BE2C (cell line): ENCODE measurements around the gene RTTN.
"Not testable (repeated sequence)": the region's sequence is repeated elsewhere in the genome, so short reads cannot be mapped to it uniquely, and the experiment has no call there.

Experiments used
- DNase-seq: peaks from one replicate; pipeline ENCODE4 v3.0.0-alpha.2; 2020
- H3K27me3 ChIP-seq: fragments of 250-450 bp; sonication (Bioruptor Pico); 2 replicates; pipeline ENCODE4 v1.5.1; 2020; ENCODE audit warnings: mild to moderate bottlenecking
- H3K36me3 ChIP-seq: fragments of 250-450 bp; sonication (Bioruptor Pico); 2 replicates; pipeline ENCODE4 v1.5.1; 2020; ENCODE audit warnings: mild to moderate bottlenecking
- H3K4me1 ChIP-seq: fragments of 250-450 bp; sonication (Bioruptor Pico); 2 replicates; pipeline ENCODE4 v1.5.1; 2020
- H3K4me3 ChIP-seq: 2 replicates; pipeline ENCODE4 v1.5.1; 2011; ENCODE audit warnings: low read depth, low read length
- H3K9me3 ChIP-seq: fragments of 250-450 bp; sonication (Bioruptor Pico); 2 replicates; pipeline ENCODE4 v1.5.1; 2020
- TF ChIP-seq, protein P1 (sequence below): IDR thresholded peaks from 2 replicates; pipeline ENCODE4 v1.5.1; 2012; ENCODE audit warnings: mild to moderate bottlenecking, low read depth, low read length

The RTTN gene

DNA sequence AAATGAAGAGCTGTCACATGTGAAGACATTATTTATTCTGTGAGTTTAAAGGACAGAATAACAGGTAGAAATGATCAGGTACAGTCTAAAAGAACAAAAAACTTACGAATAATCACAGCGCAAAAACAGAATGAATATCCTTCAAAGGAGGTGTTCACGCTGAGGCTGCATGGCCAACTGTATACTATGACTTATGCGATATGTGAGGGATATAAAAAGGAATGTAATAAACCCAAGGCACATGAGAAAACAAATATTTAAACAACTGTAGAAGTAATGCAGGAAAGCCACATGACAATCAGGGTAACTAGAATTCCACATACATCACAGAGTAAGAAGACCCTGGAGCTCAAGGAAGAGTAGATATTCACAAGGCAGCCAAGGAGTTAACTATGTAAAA is 81.3 kb downstream of the RTTN start:
- Histone ChIP-seq H3K4me1 (peaks cover 4% of the 10 kb centered on the region), H3K36me3 (no peaks in the 10 kb centered on the region), H3K27me3 (no peaks in the 10 kb centered on the region), H3K9me3 (no peaks in the 10 kb centered on the region), H3K4me3 (no peak overlapping the region)
- TF ChIP-seq, protein P1, sequence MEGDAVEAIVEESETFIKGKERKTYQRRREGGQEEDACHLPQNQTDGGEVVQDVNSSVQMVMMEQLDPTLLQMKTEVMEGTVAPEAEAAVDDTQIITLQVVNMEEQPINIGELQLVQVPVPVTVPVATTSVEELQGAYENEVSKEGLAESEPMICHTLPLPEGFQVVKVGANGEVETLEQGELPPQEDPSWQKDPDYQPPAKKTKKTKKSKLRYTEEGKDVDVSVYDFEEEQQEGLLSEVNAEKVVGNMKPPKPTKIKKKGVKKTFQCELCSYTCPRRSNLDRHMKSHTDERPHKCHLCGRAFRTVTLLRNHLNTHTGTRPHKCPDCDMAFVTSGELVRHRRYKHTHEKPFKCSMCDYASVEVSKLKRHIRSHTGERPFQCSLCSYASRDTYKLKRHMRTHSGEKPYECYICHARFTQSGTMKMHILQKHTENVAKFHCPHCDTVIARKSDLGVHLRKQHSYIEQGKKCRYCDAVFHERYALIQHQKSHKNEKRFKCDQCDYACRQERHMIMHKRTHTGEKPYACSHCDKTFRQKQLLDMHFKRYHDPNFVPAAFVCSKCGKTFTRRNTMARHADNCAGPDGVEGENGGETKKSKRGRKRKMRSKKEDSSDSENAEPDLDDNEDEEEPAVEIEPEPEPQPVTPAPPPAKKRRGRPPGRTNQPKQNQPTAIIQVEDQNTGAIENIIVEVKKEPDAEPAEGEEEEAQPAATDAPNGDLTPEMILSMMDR = no peak
- no peak for DNase-seq

DNA sequence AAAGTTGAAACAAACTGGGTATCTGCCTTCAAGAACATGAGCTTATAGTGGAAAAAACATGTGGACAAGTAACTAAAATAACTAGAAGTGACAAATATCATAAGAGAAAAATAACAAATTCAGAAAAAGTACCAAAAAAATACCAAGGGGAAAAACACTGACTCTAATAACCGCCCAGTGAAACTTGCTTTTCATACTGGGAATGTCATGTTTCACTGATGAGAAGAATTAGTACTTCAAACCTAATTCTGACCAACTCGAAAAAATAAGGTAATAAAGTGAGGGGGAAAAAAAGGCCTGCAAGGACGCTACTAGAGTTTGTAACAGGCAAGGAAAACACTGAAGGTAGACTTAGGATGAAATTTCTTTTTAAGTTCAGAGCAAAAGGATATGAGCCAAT is 83.6 kb downstream of the RTTN start:
- Histone ChIP-seq H3K4me1 (no peaks in the 10 kb centered on the region), H3K27me3 (no peaks in the 10 kb centered on the region), H3K36me3 (no peaks in the 10 kb centered on the region), H3K9me3 (no peaks in the 10 kb centered on the region), H3K4me3 (no peak overlapping the region)
- TF ChIP-seq, protein P1 = no peak
- DNase-seq = no peak

DNA sequence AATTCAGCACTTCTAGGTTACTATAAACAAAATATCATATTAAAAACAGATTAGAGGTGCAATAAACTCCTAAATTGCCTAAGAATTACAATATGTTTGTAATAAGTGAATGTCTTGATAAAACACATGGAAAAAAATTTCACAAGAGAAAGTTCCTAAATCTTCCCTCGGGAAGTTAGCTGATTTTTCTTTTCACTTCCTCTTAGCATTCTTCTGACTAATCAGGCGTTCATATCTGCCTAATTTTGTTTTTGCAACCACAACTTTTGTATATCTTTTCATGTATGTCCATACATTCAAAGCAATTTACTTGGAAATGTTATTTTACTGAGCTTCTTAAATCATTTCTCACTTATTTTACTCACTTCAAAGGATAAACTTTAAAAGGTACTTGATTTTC is 88.5 kb downstream of the RTTN start:
- DNase-seq = no peak
- no peaks in the 10 kb centered on the region for H3K27me3 ChIP-seq
- no peak overlapping the region for H3K4me3 ChIP-seq
- TF ChIP-seq, protein P1 = no peak
- H3K36me3 ChIP-seq = no peaks in the 10 kb centered on the region
- no peaks in the 10 kb centered on the region for H3K4me1 ChIP-seq
- no peaks in the 10 kb centered on the region for H3K9me3 ChIP-seq

DNA sequence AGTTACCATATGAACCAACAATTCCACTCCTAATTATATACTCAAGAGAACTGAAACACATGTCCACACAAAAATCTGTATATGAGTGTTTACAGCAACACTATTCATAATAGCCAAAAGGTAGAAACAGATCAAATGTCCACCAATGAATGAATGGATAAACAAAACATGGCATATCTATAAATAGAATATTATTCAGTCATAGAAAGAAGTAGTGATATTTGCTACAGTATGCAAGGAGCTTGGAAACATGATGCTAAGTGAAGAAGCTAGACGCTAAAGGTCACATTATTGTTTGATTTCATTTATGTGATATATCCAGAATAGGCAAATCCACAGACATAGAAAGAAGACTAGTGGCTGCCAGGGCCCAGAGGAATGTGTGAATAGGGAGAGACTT is 92.0 kb downstream of the RTTN start:
- Histone ChIP-seq H3K9me3 (no peaks in the 10 kb centered on the region), H3K4me1 (no peaks in the 10 kb centered on the region), H3K36me3 (no peaks in the 10 kb centered on the region), H3K27me3 (no peaks in the 10 kb centered on the region), H3K4me3 (no peak overlapping the region)
- no peak for DNase-seq
- TF ChIP-seq, protein P1 = no peak

DNA sequence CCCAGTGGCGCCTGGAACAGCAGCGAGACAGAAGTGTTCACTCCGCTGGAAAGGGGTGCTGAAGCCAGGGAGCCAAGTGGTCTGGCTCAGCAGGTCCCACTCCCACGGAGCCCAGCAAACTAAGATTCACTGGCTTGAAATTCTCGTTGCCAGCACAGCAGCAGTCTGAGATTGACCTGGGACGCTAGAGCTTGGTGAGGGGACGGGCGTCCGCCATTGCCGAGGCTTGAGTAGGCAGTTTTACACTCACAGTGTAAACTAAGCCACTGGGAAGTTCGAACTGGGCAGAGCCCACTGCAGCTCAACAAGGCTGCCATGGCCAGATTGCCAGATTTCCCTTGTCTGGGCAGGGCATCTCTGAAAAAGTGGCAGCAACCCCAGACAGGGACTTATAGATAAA is 94.8 kb downstream of the RTTN start:
- Histone ChIP-seq H3K36me3 (no peaks in the 10 kb centered on the region), H3K4me1 (no peaks in the 10 kb centered on the region), H3K9me3 (no peaks in the 10 kb centered on the region), H3K4me3 (no peak overlapping the region), H3K27me3 (no peaks in the 10 kb centered on the region)
- TF ChIP-seq, protein P1 = no peak
- DNase-seq = no peak

DNA sequence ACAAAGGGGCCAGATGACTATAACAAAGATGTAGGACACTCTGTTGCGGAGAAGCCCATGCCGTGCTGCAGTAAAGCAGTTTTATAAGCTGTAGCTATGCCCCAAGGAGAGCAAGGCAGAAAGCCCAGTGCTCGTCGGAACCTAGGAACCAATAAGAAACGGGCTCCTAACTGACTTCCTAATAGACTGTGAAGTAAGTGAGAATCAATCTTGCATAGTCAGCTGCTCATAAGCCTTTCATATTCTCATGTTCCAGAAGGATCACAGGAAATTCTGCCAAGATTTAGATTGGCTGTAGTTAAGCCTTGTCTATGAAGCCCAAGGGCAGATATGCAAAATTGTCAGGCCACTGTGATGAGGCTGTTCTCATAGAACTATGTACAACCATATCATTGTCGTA is 98.4 kb downstream of the RTTN start:
- TF ChIP-seq, protein P1 = no peak
- no peaks in the 10 kb centered on the region for H3K27me3 ChIP-seq
- no peaks in the 10 kb centered on the region for H3K4me1 ChIP-seq
- H3K36me3 ChIP-seq = no peaks in the 10 kb centered on the region
- no peak overlapping the region for H3K4me3 ChIP-seq
- no peak for DNase-seq
- H3K9me3 ChIP-seq = no peaks in the 10 kb centered on the region

DNA sequence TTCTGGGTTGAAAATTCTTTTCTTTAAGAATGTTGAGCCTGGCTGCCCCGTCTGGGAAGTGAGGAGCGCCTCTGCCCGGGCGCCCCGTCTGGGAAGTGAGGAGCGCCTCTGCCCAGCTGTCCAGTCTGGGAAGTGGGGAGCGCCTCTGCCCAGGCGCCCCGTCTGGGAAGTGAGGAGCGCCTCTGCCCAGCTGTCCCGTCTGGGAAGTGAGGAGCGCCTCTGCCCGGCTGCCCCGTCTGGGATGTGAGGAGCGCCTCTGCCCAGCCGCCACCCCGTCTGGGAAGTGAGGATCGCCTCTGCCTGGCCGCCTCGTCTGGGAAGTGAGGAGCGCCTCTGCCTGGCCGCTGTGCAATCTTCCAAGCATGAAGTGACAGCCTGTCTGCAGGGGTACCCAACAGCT is 102.6 kb downstream of the RTTN start:
- not testable (repeated sequence) for H3K9me3 ChIP-seq, H3K36me3 ChIP-seq, H3K27me3 ChIP-seq, H3K4me1 ChIP-seq, DNase-seq, H3K4me3 ChIP-seq
